HG03342 (cell line): ENCODE results near the gene IGLL5.

ENCODE experiments used
- ATAC-seq: cut with Tn5 transposase; IDR thresholded peaks from one replicate; pipeline ENCODE4 v1.9.1; 2021; ENCODE audit warnings: mild to moderate bottlenecking, moderate library complexity; ENCODE audit not compliant: unreplicated experiment

Gene IGLL5

GRCh38 chr22:22926370-22927195 lies 39.0 kb downstream of the IGLL5 start:
- no peak for ATAC-seq

- no peak for ATAC-seq
These were observed 39.7 kb downstream of the IGLL5 start for GRCh38 chr22:22927196-22927887.

- no peak for ATAC-seq
These were observed 40.5 kb downstream of the IGLL5 start for GRCh38 chr22:22927888-22928665.

GRCh38 chr22:22928666-22929380 lies 41.2 kb downstream of the IGLL5 start:
- ATAC-seq = peak; percentile 83

- no peak for ATAC-seq
These were observed 42.0 kb downstream of the IGLL5 start for GRCh38 chr22:22929381-22930221.

GRCh38 chr22:22930222-22930497 lies 42.5 kb downstream of the IGLL5 start:
- ATAC-seq = no peak

- no peak for ATAC-seq
These were observed 43.2 kb downstream of the IGLL5 start for GRCh38 chr22:22930571-22931556.

GRCh38 chr22:22931557-22932270 lies 44.1 kb downstream of the IGLL5 start:
- no peak for ATAC-seq

- ATAC-seq = no peak
These were observed 44.9 kb downstream of the IGLL5 start for GRCh38 chr22:22932512-22932941.

- no peak for ATAC-seq
These were observed 45.6 kb downstream of the IGLL5 start for GRCh38 chr22:22933100-22933806.

GRCh38 chr22:22933807-22934542 lies 46.4 kb downstream of the IGLL5 start:
- no peak for ATAC-seq

- no peak for ATAC-seq
These were observed 47.0 kb downstream of the IGLL5 start for GRCh38 chr22:22934543-22935055.

GRCh38 chr22:22935056-22935545 lies 47.5 kb downstream of the IGLL5 start:
- peak; percentile 28 for ATAC-seq

- ATAC-seq = peak; percentile 82
These were observed 48.0 kb downstream of the IGLL5 start for GRCh38 chr22:22935546-22936157.

- ATAC-seq = no peak
These were observed 48.7 kb downstream of the IGLL5 start for GRCh38 chr22:22936180-22936914.
